ENCODE measurements around the gene CHD6. TPM values are rescaled to one million over a fixed set of nuclear protein-coding genes. Genes with fewer than 3 reads are reported as not detected.

The CHD6 gene
- total and polyA plus RNA-seq, 4 donors, result 31.5 to 81.0 (median 49.7) TPM

DNA sequence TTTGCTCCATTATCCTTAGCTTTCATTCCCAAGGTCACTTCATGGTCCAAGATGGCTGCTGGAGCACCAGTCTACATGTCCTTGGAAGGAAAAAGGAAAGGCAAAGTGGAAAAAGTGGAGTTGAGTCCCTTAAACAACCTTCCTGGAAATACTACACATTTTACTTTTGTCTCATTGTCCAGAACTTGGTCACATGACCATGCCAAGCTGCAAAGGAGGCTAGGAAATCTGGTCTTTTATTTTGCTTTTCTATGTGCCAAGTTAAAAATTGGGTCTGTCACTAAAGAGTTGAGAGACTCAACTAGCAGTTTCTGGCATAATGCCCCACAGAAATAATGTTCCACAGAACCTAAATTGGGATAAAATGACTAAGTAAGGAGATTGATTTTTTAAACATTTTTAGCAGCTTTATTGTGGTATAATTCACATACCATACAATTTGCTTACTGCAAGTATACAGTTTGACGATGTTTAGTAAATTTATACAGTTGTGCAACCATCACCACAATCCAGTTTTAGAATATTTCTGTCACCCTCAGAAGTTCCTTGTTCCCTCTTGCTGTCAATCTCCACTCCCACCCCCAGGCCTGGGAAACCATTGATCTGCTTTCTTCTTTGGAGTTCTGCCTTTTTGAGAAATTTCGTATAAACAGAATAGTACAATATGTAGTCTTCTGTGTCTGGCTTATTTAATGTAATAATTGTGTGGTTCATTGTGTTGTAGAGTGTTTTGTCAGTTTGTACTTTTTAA is 5.6 kb upstream of the CHD6 start:
- no peaks in the 10 kb centered on the region for H3K27me3 ChIP-seq (ENCODE audit: control insufficient read depth, insufficient read depth, low read length)
- no peak for DNase-seq (ENCODE audit: low read depth in 4 of 6, low spot score in 6 of 6)
- H3K4me1 ChIP-seq (ENCODE audit: control insufficient read depth, insufficient read depth, low read length), result peaks cover 6% of the 10 kb centered on the region
- no peaks in the 10 kb centered on the region for H3K36me3 ChIP-seq (ENCODE audit: control insufficient read depth, insufficient read depth, low read length)
- no peak overlapping the region for H3K27ac ChIP-seq (ENCODE audit: low read depth, low read length)
- H3K4me3 ChIP-seq (ENCODE audit: low read depth, low read length), result no peak overlapping the region
- no peaks in the 10 kb centered on the region for H3K9me3 ChIP-seq (ENCODE audit: control insufficient read depth, insufficient read depth, low read length)
- WGBS (ENCODE audit: insufficient coverage), result no CpG with 5 or more reads among the region's 2 CpGs

- peaks cover 8% of the 10 kb centered on the region for H3K4me1 ChIP-seq (ENCODE audit: control insufficient read depth, insufficient read depth, low read length)
- H3K4me3 ChIP-seq (ENCODE audit: low read depth, low read length), result no peak overlapping the region
Observed at GRCh38 chr20:41622584-41622983, 4.4 kb upstream of the CHD6 start.

GRCh38 chr20:41621971-41622370 is 3.8 kb upstream of the CHD6 start:
- peaks cover 9% of the 10 kb centered on the region for H3K4me1 ChIP-seq (ENCODE audit: control insufficient read depth, insufficient read depth, low read length)
- no peaks in the 10 kb centered on the region for H3K9me3 ChIP-seq (ENCODE audit: control insufficient read depth, insufficient read depth, low read length)
- no peaks in the 10 kb centered on the region for H3K27me3 ChIP-seq (ENCODE audit: control insufficient read depth, insufficient read depth, low read length)
- 61% methylated on average over 2 of the region's 2 CpGs for WGBS (ENCODE audit: insufficient coverage)
- DNase-seq (ENCODE audit: low read depth in 4 of 6, low spot score in 6 of 6), result no peak
- H3K27ac ChIP-seq (ENCODE audit: low read depth, low read length), result no peak overlapping the region
- H3K36me3 ChIP-seq (ENCODE audit: control insufficient read depth, insufficient read depth, low read length), result no peaks in the 10 kb centered on the region
- no peak overlapping the region for H3K4me3 ChIP-seq (ENCODE audit: low read depth, low read length)

More at GRCh38 chr20:41622584-41622983, 4.4 kb upstream of the CHD6 start:
- no peak for DNase-seq (ENCODE audit: low read depth in 4 of 6, low spot score in 6 of 6)
- no peaks in the 10 kb centered on the region for H3K9me3 ChIP-seq (ENCODE audit: control insufficient read depth, insufficient read depth, low read length)
- H3K27ac ChIP-seq (ENCODE audit: low read depth, low read length), result no peak overlapping the region
- H3K27me3 ChIP-seq (ENCODE audit: control insufficient read depth, insufficient read depth, low read length), result no peaks in the 10 kb centered on the region
- H3K36me3 ChIP-seq (ENCODE audit: control insufficient read depth, insufficient read depth, low read length), result no peaks in the 10 kb centered on the region

DNA sequence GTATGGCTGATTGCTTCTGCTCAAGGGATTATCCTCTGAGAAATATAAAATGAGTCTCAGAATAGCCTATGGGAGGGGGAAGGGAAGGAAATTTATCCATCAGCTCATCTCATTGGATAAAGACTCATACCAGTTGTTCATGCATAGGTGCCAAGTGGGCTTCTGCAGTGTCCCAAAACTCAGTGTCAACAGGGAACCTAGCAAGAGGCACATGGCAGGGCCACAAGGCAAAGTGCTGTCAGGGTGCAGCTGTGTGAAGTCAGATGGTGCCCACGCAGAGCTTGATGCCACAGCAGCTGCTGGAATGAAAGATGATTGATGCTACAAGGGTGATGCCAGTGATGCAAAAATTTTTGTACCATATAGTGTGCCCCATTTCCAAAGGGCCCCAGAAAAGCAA is 3.2 kb upstream of the CHD6 start:
- Histone ChIP-seq H3K4me1 (ENCODE audit: control insufficient read depth, insufficient read depth, low read length) (peaks cover 13% of the 10 kb centered on the region), H3K9me3 (ENCODE audit: control insufficient read depth, insufficient read depth, low read length) (no peaks in the 10 kb centered on the region), H3K4me3 (ENCODE audit: low read depth, low read length) (no peak overlapping the region), H3K27ac (ENCODE audit: low read depth, low read length) (no peak overlapping the region), H3K27me3 (ENCODE audit: control insufficient read depth, insufficient read depth, low read length) (no peaks in the 10 kb centered on the region), H3K36me3 (ENCODE audit: control insufficient read depth, insufficient read depth, low read length) (no peaks in the 10 kb centered on the region)
- DNase-seq (ENCODE audit: low read depth in 4 of 6, low spot score in 6 of 6), result no peak
- 63% methylated on average over 1 of the region's 1 CpG for WGBS (ENCODE audit: insufficient coverage)

GRCh38 chr20:41619360-41620100 is 1.4 kb upstream of the CHD6 start:
- Histone ChIP-seq H3K36me3 (ENCODE audit: control insufficient read depth, insufficient read depth, low read length) (no peaks in the 10 kb centered on the region), H3K4me1 (ENCODE audit: control insufficient read depth, insufficient read depth, low read length) (peaks cover 13% of the 10 kb centered on the region), H3K27ac (ENCODE audit: low read depth, low read length) (peak overlapping the region; percentile 18), H3K27me3 (ENCODE audit: control insufficient read depth, insufficient read depth, low read length) (no peaks in the 10 kb centered on the region), H3K9me3 (ENCODE audit: control insufficient read depth, insufficient read depth, low read length) (no peaks in the 10 kb centered on the region), H3K4me3 (ENCODE audit: low read depth, low read length) (peak overlapping the region; percentile 53)
- peak in 2 of 6 donors; percentile 22 to 50 for DNase-seq (ENCODE audit: low read depth in 4 of 6, low spot score in 6 of 6)
- 41% methylated on average over 5 of the region's 5 CpGs for WGBS (ENCODE audit: insufficient coverage)

DNA sequence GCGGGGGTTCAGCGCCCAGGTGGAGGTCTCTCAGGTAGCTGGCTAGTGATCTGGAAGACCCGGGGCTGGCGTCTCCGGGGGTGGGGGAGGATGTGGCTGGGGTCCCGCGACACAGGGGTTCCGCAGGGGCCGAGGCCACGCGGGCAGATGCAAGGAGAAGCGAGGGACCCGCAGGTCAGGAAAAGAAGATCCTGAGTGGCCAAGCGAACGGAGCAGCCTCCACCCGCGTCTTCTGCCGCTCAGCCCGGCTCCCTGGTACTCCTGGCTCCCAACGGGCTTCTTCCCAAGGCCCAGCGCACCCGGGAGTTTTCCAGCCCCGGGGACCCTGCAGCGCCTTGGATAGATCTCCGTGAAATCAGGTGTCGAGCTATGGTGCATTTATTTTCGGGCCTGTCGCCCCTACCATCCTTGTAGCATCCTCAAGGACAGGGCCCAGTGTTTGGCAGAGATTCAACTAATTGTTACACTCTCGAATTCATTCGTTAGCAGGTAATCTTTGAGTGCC is 682 bp upstream of the CHD6 start:
- peak overlapping the region; percentile 55 for H3K27ac ChIP-seq (ENCODE audit: low read depth, low read length)
- H3K27me3 ChIP-seq (ENCODE audit: control insufficient read depth, insufficient read depth, low read length), result no peaks in the 10 kb centered on the region
- H3K36me3 ChIP-seq (ENCODE audit: control insufficient read depth, insufficient read depth, low read length), result no peaks in the 10 kb centered on the region
- peak overlapping the region; percentile 53 for H3K4me3 ChIP-seq (ENCODE audit: low read depth, low read length)
- no peaks in the 10 kb centered on the region for H3K9me3 ChIP-seq (ENCODE audit: control insufficient read depth, insufficient read depth, low read length)
- H3K4me1 ChIP-seq (ENCODE audit: control insufficient read depth, insufficient read depth, low read length), result peaks cover 13% of the 10 kb centered on the region
- peak in 3 of 6 donors; percentile 21 to 71 (median 68) for DNase-seq (ENCODE audit: low read depth in 4 of 6, low spot score in 6 of 6)
- WGBS (ENCODE audit: insufficient coverage), result 4% methylated on average over 29 of the region's 30 CpGs

GRCh38 chr20:41617059-41617901 is 897 bp downstream of the CHD6 start:
- H3K36me3 ChIP-seq (ENCODE audit: control insufficient read depth, insufficient read depth, low read length), result no peaks in the 10 kb centered on the region
- no peaks in the 10 kb centered on the region for H3K27me3 ChIP-seq (ENCODE audit: control insufficient read depth, insufficient read depth, low read length)
- DNase-seq (ENCODE audit: low read depth in 4 of 6, low spot score in 6 of 6), result peak in 3 of 6 donors; percentile 15 to 71 (median 50)
- H3K4me3 ChIP-seq (ENCODE audit: low read depth, low read length), result peak overlapping the region; percentile 75
- H3K27ac ChIP-seq (ENCODE audit: low read depth, low read length), result peak overlapping the region; percentile 20
- H3K9me3 ChIP-seq (ENCODE audit: control insufficient read depth, insufficient read depth, low read length), result no peaks in the 10 kb centered on the region
- 5% methylated on average over 21 of the region's 35 CpGs for WGBS (ENCODE audit: insufficient coverage)
- H3K4me1 ChIP-seq (ENCODE audit: control insufficient read depth, insufficient read depth, low read length), result peaks cover 17% of the 10 kb centered on the region

- no peak for DNase-seq (ENCODE audit: low read depth in 4 of 6, low spot score in 6 of 6)
- WGBS (ENCODE audit: insufficient coverage), result no CpG with 5 or more reads among the region's 4 CpGs
- H3K4me3 ChIP-seq (ENCODE audit: low read depth, low read length), result no peak overlapping the region
Observed at GRCh38 chr20:41616228-41616627, 1.9 kb downstream of the CHD6 start.

GRCh38 chr20:41615676-41616075 is 2.5 kb downstream of the CHD6 start:
- Histone ChIP-seq H3K4me3 (ENCODE audit: low read depth, low read length) (no peak overlapping the region), H3K27ac (ENCODE audit: low read depth, low read length) (no peak overlapping the region), H3K36me3 (ENCODE audit: control insufficient read depth, insufficient read depth, low read length) (no peaks in the 10 kb centered on the region), H3K4me1 (ENCODE audit: control insufficient read depth, insufficient read depth, low read length) (peaks cover 17% of the 10 kb centered on the region), H3K9me3 (ENCODE audit: control insufficient read depth, insufficient read depth, low read length) (no peaks in the 10 kb centered on the region), H3K27me3 (ENCODE audit: control insufficient read depth, insufficient read depth, low read length) (no peaks in the 10 kb centered on the region)
- no peak for DNase-seq (ENCODE audit: low read depth in 4 of 6, low spot score in 6 of 6)
- 100% methylated on average over 2 of the region's 3 CpGs for WGBS (ENCODE audit: insufficient coverage)

More at GRCh38 chr20:41616228-41616627, 1.9 kb downstream of the CHD6 start:
- peaks cover 17% of the 10 kb centered on the region for H3K4me1 ChIP-seq (ENCODE audit: control insufficient read depth, insufficient read depth, low read length)
- no peaks in the 10 kb centered on the region for H3K36me3 ChIP-seq (ENCODE audit: control insufficient read depth, insufficient read depth, low read length)
- H3K27ac ChIP-seq (ENCODE audit: low read depth, low read length), result no peak overlapping the region
- no peaks in the 10 kb centered on the region for H3K27me3 ChIP-seq (ENCODE audit: control insufficient read depth, insufficient read depth, low read length)
- H3K9me3 ChIP-seq (ENCODE audit: control insufficient read depth, insufficient read depth, low read length), result no peaks in the 10 kb centered on the region
